ENCODE measurements around the gene SORCS2.

SORCS2 gene

DNA sequence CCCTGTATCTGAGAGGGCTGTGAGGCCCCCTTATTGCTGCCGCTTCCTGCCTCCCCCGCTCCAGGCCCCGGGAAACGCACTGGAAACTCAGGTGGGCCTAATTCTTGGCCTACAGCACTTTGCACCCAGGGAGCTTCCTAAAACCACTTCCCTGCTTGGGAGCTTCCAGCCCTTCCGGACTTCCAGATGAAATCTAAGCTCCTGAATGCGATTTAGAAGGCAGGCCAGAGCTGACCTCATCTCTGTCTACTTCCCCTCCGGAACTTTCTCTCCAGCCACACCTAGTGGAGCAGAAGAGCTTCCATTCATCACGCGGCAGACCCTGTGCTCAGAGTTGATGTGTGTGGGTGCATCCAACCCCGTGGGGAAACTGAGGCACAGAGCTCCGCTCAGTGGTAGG, 84.2 kb downstream of the SORCS2 start:
- Histone ChIP-seq H3K36me3 (ENCODE audit: insufficient read depth, low read length) (no peaks in the 10 kb centered on the region), H3K9me2 (ENCODE audit: low read depth, low read length) (no peaks in the 10 kb centered on the region), H3F3A (ENCODE audit: insufficient read depth, low read length) (no peaks in the 10 kb centered on the region), H3K27me3 (ENCODE audit: insufficient read depth, low read length) (no peaks in the 10 kb centered on the region), H3K9ac (ENCODE audit: low read length) (no peak overlapping the region), H4K20me1 (ENCODE audit: insufficient read depth, low read length) (no peaks in the 10 kb centered on the region), H3K9me3 (ENCODE audit: low read length) (no peaks in the 10 kb centered on the region), H3K4me3 (ENCODE audit: low read depth, low read length, poor library complexity, severe bottlenecking) (no peak overlapping the region), H3K79me2 (ENCODE audit: insufficient read depth, low read length) (no peaks in the 10 kb centered on the region), H3K27ac (ENCODE audit: low read depth, low read length, poor library complexity, severe bottlenecking) (no peak overlapping the region), H3K4me1 (ENCODE audit: insufficient read depth, low read length, severe bottlenecking) (no peaks in the 10 kb centered on the region), H2AFZ (ENCODE audit: low read length) (no peak overlapping the region), H3K4me2 (ENCODE audit: low read length) (no peak overlapping the region)
- TF ChIP-seq EZH2 (IDR thresholded peaks at IDR 0.05; ENCODE audit: borderline replicate concordance, low read length) = no peak
- TF ChIP-seq, protein P1, sequence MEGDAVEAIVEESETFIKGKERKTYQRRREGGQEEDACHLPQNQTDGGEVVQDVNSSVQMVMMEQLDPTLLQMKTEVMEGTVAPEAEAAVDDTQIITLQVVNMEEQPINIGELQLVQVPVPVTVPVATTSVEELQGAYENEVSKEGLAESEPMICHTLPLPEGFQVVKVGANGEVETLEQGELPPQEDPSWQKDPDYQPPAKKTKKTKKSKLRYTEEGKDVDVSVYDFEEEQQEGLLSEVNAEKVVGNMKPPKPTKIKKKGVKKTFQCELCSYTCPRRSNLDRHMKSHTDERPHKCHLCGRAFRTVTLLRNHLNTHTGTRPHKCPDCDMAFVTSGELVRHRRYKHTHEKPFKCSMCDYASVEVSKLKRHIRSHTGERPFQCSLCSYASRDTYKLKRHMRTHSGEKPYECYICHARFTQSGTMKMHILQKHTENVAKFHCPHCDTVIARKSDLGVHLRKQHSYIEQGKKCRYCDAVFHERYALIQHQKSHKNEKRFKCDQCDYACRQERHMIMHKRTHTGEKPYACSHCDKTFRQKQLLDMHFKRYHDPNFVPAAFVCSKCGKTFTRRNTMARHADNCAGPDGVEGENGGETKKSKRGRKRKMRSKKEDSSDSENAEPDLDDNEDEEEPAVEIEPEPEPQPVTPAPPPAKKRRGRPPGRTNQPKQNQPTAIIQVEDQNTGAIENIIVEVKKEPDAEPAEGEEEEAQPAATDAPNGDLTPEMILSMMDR (IDR thresholded peaks at IDR 0.05; ENCODE audit: low read length) = no peak

DNA sequence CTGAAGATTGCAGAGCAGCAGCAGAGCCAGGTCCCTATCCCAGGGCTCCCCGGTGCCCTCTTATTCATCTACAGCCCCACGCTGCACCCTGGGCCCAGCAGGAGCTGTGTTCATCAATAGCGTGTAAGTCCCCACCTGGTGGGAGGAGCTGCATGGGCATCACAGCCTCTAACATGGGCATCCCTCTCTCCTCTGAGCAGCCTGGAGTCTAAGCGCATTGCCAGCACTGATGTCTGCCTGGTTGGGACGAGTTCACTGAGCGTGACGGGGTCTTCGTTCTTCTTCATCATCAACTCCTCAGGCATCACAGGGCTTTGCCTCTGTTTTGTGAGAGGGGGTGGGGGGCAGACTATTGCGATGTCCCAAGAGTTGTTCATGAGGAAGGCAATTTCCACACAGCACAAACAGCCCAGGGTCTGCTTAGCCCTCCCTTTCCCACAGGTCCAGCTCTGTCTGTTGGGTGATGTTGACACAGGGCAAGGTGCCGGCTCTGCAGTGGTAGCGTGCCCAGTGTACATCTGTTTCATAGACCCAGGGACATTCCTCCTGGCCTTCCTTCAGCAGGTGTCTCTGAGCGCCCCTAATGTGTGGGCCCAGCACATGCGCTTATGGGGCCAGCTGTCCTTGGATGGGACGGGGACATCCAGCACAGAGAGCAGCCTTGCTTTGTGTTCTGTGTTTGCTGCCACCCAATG, 85.9 kb downstream of the SORCS2 start:
- TF ChIP-seq EZH2 (IDR thresholded peaks at IDR 0.05; ENCODE audit: borderline replicate concordance, low read length) = no peak
- TF ChIP-seq, protein P1 (IDR thresholded peaks at IDR 0.05; ENCODE audit: low read length) = no peak
- H3K4me3 ChIP-seq (ENCODE audit: low read depth, low read length, poor library complexity, severe bottlenecking) = no peak overlapping the region
- no peak overlapping the region for H2AFZ ChIP-seq (ENCODE audit: low read length)
- no peak overlapping the region for H3K9ac ChIP-seq (ENCODE audit: low read length)
- no peaks in the 10 kb centered on the region for H3K79me2 ChIP-seq (ENCODE audit: insufficient read depth, low read length)
- H3K27ac ChIP-seq (ENCODE audit: low read depth, low read length, poor library complexity, severe bottlenecking) = no peak overlapping the region
- no peaks in the 10 kb centered on the region for H3K9me3 ChIP-seq (ENCODE audit: low read length)
- no peaks in the 10 kb centered on the region for H3K9me2 ChIP-seq (ENCODE audit: low read depth, low read length)
- H4K20me1 ChIP-seq (ENCODE audit: insufficient read depth, low read length) = no peaks in the 10 kb centered on the region
- H3K4me2 ChIP-seq (ENCODE audit: low read length) = no peak overlapping the region
- H3K4me1 ChIP-seq (ENCODE audit: insufficient read depth, low read length, severe bottlenecking) = no peaks in the 10 kb centered on the region
- no peaks in the 10 kb centered on the region for H3K27me3 ChIP-seq (ENCODE audit: insufficient read depth, low read length)
- H3K36me3 ChIP-seq (ENCODE audit: insufficient read depth, low read length) = no peaks in the 10 kb centered on the region
- no peaks in the 10 kb centered on the region for H3F3A ChIP-seq (ENCODE audit: insufficient read depth, low read length)

DNA sequence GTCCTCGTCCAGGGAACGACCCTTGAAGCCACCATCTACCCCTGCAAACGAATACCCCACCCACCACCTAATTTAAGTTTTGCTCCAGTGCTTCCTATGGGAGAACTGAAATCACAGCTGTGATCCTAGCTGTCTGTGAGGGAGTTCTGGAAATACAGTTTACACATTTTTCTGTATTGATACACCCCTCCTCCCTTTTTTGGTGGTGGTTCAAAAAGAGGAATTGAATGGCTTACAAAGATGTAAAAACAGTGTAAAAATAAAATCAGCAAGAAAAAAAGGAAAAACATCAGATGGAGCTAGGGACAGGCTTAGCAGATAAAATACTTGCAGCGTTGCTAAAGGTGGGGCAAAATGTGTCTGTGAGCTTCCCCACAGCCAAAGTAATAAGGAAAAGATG, 86.6 kb downstream of the SORCS2 start:
- TF ChIP-seq, protein P1 (IDR thresholded peaks at IDR 0.05; ENCODE audit: low read length) = no peak
- no peak for TF ChIP-seq EZH2 (IDR thresholded peaks at IDR 0.05; ENCODE audit: borderline replicate concordance, low read length)
- no peak overlapping the region for H3K4me3 ChIP-seq (ENCODE audit: low read depth, low read length, poor library complexity, severe bottlenecking)
- no peak overlapping the region for H3K4me2 ChIP-seq (ENCODE audit: low read length)
- no peaks in the 10 kb centered on the region for H3K4me1 ChIP-seq (ENCODE audit: insufficient read depth, low read length, severe bottlenecking)
- H2AFZ ChIP-seq (ENCODE audit: low read length) = no peak overlapping the region
- H3K9me2 ChIP-seq (ENCODE audit: low read depth, low read length) = no peaks in the 10 kb centered on the region
- no peaks in the 10 kb centered on the region for H3K9me3 ChIP-seq (ENCODE audit: low read length)
- no peaks in the 10 kb centered on the region for H4K20me1 ChIP-seq (ENCODE audit: insufficient read depth, low read length)
- H3K9ac ChIP-seq (ENCODE audit: low read length) = no peak overlapping the region
- H3K27ac ChIP-seq (ENCODE audit: low read depth, low read length, poor library complexity, severe bottlenecking) = no peak overlapping the region
- H3K36me3 ChIP-seq (ENCODE audit: insufficient read depth, low read length) = no peaks in the 10 kb centered on the region
- H3K27me3 ChIP-seq (ENCODE audit: insufficient read depth, low read length) = no peaks in the 10 kb centered on the region
- no peaks in the 10 kb centered on the region for H3K79me2 ChIP-seq (ENCODE audit: insufficient read depth, low read length)
- H3F3A ChIP-seq (ENCODE audit: insufficient read depth, low read length) = no peaks in the 10 kb centered on the region

All from OCI-LY1 (cell line).